Posterior vena cava (tissue), 2 donors: ENCODE results near the gene ZCCHC7. TPM values are rescaled to one million over a fixed set of nuclear protein-coding genes. Genes with fewer than 3 reads are reported as not detected.

Experiments used
- DNase-seq: peaks from one replicate; pipeline ENCODE4 v3.0.0-alpha.2; 2020; ENCODE audit warnings: low spot score
- intact Hi-C, 2 donors: fragments of 100-400 bp; cut with DNase I; formaldehyde crosslinking; loops; one replicate each; pipeline versions ENCODE4 v1.14.1 to v1.14.2; 2022 to 2023
- total RNA-seq, 2 donors: library from RNA; stranded (reverse); fragmentation: NEBNext Ultra II Directional; extraction: Animal tissue kit (Norgen Biotek cat#: 25700); gene quantifications; one replicate each; pipeline ENCODE4 v1.2.1, GENCODE V29; 2021
- donor health status: DM: yes; HTN: yes; CAD: no.
- donor health status: DM: yes; HTN: yes; CAD: no.

The ZCCHC7 gene
- total RNA-seq, 2 donors from 2014 or later = 19.9 to 24.2 TPM

DNA sequence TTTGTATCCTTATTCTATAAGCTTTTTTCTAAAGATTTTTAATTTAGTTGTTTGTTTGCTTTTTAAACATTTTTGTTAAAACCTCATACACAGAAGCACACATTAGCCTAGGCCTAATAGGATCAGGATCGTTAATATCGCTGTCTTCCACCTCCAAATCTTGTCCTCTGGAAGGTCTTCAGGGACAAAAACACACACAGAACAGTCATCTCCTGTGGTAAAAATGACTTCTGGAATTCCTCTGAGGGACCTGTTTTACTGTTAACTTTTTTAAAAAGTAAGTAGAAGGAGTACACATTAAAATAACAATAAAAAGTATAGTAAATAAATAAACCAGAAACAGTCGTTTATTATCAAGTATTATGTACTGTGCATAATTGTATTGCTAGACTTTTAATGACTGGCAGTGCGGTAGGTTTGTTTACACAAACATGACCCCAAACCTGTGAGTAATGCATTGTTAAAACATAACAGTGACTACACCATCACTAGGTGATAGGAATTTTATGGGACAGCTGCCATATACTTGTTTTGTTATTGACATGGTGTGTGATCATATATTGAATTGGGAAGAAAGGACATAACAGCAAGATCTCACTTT, 109.6 kb downstream of the ZCCHC7 start:
- no peak for DNase-seq
- intact Hi-C loops = no loop called here

DNA sequence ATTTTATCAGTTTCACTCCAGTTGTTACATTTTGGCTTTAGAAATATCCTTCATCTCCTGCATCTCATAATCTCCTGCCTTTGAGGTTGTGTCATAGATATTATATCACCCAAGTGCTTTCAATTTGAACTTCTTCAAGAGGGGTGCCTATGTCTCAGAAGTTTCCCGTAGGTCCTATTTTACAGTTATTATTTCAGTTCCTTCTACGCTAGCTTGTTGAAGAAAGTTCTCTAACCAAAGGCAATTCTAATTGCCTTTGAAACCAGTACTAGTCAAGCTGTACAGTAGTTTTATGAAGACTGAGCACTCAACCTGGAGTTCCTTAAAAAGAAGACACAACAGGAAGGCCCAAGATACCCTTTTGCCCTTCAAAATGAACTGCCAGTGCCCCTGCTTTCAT, 116.4 kb downstream of the ZCCHC7 start:
- intact Hi-C loops = no loop called here

DNA sequence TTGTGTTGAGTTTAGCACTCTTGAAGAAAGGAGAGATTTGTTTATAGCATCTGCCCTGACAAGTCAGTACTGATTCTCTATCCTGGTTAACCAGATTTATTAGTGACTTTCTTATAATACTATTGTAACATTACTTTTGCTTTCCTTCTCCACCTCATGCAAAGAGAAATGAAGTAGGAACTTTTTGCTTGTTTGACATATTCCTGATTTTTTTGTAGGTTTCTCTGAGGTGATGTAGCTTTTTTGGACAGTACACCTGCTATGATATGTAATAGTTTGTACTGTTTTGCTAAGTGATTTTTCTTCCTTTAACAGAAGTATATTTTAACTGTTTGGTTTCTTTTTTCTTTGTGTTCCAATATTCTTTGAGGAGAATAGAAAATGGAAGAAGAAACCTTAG, 117.7 kb downstream of the ZCCHC7 start:
- DNase-seq = no peak
- intact Hi-C loops = no loop called here

More for the DNA sequence above, 116.4 kb downstream of the ZCCHC7 start:
- no peak for DNase-seq

DNA sequence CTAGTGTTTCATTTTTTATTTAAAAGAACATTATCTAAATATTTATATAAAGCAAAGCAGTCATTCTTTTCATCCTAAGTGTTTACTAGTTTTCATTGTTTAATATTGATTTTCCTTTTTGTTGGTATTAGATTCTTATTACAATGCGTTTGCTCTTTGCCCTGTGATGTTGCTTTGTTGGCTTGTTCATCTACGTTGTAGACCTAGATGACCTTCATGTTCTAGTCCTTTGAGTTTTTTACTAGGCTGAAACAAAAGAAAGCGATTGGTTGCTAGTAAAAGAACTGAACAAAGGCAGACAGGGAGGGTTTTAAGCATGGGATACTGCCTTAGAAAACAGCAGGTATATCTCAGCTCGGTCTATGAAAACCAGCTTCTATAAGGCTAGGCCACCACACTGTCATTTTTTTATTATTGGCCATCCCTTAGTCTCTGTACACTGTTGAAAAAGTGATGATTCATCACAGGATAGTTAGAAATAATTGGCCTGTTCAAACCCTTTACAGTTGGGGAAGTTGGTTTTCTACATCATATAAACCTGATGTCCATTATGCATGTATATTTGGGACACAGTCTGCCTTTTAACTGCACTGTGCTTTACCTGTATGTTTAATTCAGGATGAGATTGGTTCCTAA, 119.0 kb downstream of the ZCCHC7 start:
- intact Hi-C loops = no loop called here

GRCh38 chr9:37239921-37240320, 119.5 kb downstream of the ZCCHC7 start:
- DNase-seq = no peak
- intact Hi-C loops = no loop called here

More for the DNA sequence above, 119.0 kb downstream of the ZCCHC7 start:
- no peak for DNase-seq

- DNase-seq = no peak
- intact Hi-C loops = no loop called here
Observed at GRCh38 chr9:37241340-37241739, 121.0 kb downstream of the ZCCHC7 start.

- DNase-seq = no peak
- intact Hi-C loops = no loop called here
Observed at GRCh38 chr9:37242089-37242488, 121.7 kb downstream of the ZCCHC7 start.

DNA sequence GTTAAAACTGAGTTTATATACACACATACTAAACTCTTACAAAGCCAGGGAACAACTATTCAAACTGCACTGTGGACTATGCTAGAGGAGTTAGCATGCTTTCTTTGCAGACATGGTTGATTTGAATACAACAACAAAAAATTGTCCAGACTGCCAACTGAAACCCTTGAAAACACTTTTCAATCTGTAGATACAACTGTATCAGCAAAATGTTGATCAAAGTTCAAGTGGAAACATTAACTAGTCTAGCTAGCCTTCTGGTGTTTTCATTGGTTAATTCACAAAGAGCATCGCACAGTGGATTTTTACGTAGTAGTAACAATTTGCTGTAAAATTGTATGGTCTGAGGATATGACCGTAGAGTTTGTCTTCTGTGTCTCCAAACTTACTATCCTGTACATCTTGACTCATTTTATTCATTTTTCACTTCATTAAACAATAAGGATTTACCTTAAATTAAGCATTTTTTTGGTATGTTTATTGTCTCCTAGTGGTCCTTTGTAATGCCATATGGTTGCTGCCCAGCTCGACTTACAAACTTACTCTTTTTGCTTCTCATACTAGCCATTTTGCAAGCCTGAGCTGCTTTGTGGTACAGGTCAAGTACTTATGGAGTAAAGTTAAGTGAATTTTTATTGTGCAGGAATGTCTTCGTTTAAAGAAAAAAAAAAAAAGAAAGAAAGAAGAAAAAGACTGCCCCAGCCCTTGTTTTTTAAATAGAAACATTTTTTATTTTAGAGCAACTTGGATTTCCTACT, 123.4 kb downstream of the ZCCHC7 start:
- intact Hi-C loops = no loop called here
- no peak for DNase-seq

GRCh38 chr9:37246826-37247225, 126.5 kb downstream of the ZCCHC7 start:
- intact Hi-C loops = no loop called here
- no peak for DNase-seq

DNA sequence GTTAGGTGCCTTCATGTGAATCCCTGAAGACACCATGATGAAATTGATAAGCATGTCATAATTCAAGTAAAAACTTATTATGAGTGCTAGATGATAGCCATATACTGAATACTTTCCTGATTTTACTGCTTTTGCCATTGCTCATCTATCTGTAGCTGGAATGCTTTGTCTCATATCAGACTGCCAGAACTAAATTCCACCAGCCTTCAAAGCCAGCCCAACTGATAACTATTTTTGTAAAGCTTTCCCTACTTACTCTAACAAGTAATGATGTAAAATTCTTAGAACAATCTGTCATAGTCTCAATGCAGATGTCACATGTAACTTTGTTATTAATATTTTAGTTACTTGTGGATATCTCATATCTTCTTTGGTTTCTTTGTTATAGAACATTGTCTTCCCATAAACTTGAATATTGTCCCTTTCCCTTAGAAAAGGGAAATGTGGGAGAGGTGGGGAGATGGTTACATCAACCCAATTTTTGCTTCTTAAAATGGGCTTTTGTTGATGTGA, 128.3 kb downstream of the ZCCHC7 start:
- no peak for DNase-seq
- intact Hi-C loops = no loop called here

- intact Hi-C loops = no loop called here
- no peak for DNase-seq
Observed at GRCh38 chr9:37251452-37251851, 131.1 kb downstream of the ZCCHC7 start.

- intact Hi-C loops = no loop called here
- DNase-seq = no peak
Observed at GRCh38 chr9:37253377-37253937, 133.1 kb downstream of the ZCCHC7 start.

DNA sequence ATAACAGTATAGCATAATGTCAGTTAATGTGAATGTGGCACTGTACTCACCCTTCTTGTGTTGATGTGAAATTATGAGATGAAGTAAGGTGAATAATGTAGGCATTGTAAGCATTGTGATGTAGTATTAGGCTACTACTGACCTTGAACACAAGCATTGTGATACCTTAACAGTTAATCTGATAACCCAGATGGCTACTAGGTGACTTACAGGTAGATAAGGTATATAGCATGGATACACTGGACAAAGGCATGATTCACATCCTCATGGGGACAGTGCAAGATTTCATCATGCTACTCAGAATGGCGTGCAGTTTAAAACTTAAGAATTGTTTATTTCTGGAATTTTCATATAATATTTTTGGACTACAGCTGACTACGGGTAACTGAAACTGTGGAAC, 134.8 kb downstream of the ZCCHC7 start:
- intact Hi-C loops = no loop called here
- no peak for DNase-seq

DNA sequence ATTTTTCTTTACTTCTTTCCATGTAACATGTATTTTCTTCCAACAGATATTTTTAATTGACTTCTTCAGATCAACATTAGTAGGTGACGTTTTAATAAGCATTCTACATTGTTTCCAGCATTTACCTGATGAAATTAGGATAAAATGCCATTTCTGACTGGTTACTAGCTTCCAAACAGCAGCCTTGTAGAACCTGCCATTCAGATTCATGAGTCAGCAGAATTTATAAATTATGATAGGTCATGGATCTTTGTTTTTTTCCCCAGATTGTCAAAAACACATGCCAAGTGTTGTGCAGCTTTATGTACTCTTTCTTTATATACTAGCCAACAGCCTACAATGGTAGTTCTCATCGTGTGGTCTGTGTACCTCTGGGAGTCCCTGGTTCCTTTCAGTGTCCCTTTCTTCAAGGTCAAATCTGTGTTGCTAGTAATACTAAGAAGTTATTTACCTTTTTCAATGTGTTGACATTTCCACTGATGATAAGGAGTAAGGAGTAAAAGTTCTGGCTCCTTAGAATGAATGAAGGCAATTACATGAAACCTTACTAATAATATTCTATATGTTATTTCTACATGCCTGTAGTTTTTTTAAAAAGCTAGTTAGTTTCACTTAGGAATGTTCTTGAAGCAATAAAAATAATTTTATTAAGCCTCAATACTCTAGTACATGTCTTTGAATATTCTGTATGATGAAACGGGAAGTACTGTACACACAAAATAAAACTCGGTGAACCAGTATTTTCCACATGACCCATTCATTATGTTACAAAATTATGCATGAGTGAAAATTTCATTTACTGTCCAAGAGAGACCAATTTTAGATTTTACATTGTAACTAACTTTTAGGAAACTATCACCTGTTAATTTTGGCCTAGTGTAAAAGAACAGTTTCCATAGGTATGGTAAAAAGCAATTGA, 135.8 kb downstream of the ZCCHC7 start:
- no peak for DNase-seq
- intact Hi-C loops = no loop called here

DNA sequence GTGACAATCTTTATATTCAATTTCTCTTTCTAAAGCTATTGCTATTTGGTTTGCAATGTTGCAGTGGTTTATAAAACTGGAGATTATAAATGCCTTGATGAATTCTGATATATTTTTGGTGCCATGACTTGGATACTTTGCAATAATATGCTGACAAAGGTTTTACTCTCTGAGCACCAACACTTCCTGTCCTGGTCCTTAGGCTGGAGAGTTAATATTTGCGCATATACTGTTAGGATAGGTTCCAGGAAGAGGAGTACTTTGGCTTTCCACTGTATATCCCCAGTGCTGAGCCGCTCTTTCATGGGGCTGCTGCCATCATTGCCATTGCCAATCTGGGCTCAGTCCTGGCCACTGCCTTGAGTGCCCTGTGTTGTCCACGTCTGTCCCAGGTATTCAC, 139.6 kb downstream of the ZCCHC7 start:
- intact Hi-C loops = no loop called here
- no peak for DNase-seq

DNA sequence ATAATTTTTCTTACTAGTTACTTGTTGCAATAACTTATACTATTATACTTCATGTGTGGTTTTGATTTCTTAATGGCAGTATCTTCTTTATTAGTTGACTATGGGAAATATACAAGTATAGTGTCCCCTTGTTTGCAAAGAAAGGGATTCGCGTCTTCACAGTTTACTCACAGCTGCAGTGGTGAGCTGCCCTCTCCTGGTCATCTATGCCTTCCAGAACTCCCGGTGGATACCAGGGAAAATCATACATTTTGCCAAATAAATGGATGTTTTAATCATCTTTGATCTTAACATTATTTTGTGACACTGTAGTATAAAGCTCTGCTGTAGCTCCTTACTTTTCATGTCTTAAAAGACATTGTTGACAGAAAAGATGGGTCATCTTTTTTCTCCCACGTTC, 142.0 kb downstream of the ZCCHC7 start:
- intact Hi-C loops = no loop called here
- no peak for DNase-seq

GRCh38 chr9:37264539-37264938, 144.2 kb downstream of the ZCCHC7 start:
- intact Hi-C loops = no loop called here
- DNase-seq = no peak

GRCh38 chr9:37266630-37267029, 146.3 kb downstream of the ZCCHC7 start:
- intact Hi-C loops = no loop called here
- no peak for DNase-seq

DNA sequence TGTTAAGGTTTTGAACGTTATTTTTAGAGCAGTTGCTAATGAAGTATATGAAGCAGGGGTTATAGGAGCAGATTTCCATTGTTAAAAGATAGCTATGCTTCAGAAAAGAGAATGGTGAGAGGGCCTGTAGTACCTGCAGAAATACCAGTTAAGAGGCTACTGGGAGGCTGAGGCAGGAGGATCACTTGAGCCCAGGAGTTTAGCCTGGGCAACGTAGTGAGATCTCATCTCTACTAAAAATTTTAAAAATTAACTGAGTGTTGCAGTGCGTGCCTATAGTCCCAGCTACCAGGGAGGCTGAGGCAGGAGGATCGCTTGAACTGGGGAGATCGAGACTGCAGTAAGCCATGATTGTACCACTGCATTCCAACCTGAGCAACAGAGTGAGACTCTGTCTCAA, 148.8 kb downstream of the ZCCHC7 start:
- no peak for DNase-seq
- intact Hi-C loops = no loop called here
